Nephron (organoid): ENCODE data around the gene ERCC1.

Experiments used
- H3K27ac Mint-ChIP-seq, 3 experiments: 2 replicates each; pipeline ENCODE4 v1.8.0; 2020; ENCODE audit warnings: mixed read lengths in 3 of 3, mild to moderate bottlenecking in 2 of 3, moderate library complexity in 1 of 3
- H3K27me3 Mint-ChIP-seq: 2 replicates; pipeline ENCODE4 v1.8.0; 2021; ENCODE audit warnings: low read depth, mild to moderate bottlenecking, moderate library complexity, mixed read lengths
- H3K36me3 Mint-ChIP-seq: 2 replicates; pipeline ENCODE4 v1.8.0; 2020; ENCODE audit warnings: low read depth, mixed read lengths
- H3K4me1 Mint-ChIP-seq: 2 replicates; pipeline ENCODE4 v1.8.0; 2020; ENCODE audit warnings: mixed read lengths
- H3K4me3 Mint-ChIP-seq, 3 experiments: 2 replicates each; pipeline ENCODE4 v1.8.0; 2020; ENCODE audit warnings: mild to moderate bottlenecking in 3 of 3, mixed read lengths in 3 of 3, moderate library complexity in 2 of 3
- H3K9me3 Mint-ChIP-seq: 2 replicates; pipeline ENCODE4 v1.8.0; 2020; ENCODE audit warnings: mixed read lengths
- CTCF ChIP-seq, 3 experiments: fragments of 200-600 bp; sonication (generic); IDR thresholded peaks; one replicate each; pipeline ENCODE4 v1.5.0; 2021; ENCODE audit warnings: antibody characterized with exemption in 3 of 3; ENCODE audit not compliant: unreplicated experiment in 3 of 3

ERCC1 gene

DNA sequence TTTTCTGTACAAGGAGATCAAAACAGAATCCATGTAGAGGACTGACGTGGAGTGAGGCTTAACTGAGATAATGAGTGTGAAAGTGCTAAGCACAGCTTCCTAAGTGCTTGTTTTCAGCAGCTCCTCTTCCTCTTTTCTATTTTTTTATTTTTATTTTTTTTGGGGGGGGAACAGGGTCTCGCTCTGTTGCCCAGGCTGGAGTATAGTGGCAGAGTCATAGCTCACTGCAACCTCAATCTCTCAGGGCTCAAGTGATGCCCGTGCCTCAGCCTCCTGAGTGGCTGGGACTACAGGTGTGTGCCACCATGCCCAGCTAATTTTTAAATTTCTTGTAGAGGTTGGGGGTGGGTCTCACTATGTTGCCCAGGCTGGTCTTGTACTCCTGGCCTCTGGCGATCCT lies 38.5 kb upstream of the ERCC1 start:
- no peaks in the 10 kb centered on the region for H3K36me3 Mint-ChIP-seq
- no peak overlapping the region for H3K27ac Mint-ChIP-seq
- H3K27me3 Mint-ChIP-seq, result peaks cover 23% of the 10 kb centered on the region
- no peak for TF ChIP-seq CTCF (IDR thresholded peaks at IDR 0.05; ENCODE audit: unreplicated experiment in 3 of 3)
- H3K4me3 Mint-ChIP-seq, result no peak overlapping the region
- no peaks in the 10 kb centered on the region for H3K4me1 Mint-ChIP-seq
- H3K9me3 Mint-ChIP-seq, result no peaks in the 10 kb centered on the region

DNA sequence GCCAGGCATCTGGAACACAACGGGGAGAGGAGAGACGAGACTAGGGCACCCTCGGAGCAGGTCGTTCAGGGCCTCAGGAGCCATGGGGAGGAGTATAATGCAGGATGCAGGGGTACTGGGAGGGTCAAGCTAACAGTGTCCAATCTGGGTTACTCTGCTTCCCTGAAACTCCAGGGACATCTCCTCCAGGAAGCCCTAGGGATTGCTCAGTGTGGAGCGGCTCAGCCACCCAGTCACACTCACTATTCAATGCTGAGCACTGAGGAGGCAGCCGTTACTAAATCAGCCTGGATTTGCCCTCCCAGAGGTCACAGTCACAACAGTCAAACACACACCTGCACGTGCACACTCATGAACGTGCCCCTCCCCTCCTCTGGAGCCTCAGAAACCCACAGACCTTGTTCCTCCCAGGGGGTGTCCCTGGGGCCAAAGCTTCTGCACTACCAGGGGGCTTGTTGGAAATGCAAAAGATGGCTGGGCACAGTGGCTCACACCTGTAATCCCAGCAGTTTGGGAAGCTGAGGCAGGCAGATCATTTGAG lies 37.2 kb upstream of the ERCC1 start:
- Mint-ChIP-seq H3K36me3 (no peaks in the 10 kb centered on the region), H3K27me3 (peaks cover 20% of the 10 kb centered on the region), H3K27ac (no peak overlapping the region)

DNA sequence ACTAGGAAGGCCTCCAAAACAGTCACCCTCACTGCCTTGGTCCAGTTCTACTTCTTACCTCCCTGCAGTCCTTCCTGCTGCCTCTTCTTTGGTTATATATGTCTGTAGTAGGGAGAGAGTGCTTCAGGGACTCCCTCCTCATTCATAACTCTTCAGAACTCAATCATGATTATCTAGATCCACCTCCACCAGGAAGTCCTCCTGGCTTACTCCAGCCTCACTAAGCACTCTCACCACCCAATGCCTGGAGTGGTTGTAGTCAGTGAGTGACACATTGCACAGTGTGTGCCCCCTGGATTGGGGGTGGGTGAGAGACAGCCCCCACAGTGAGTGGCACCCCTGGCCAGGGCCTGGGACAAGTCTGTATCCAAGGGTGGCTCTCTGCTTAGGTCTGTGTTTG lies 34.1 kb upstream of the ERCC1 start:
- TF ChIP-seq CTCF (IDR thresholded peaks at IDR 0.05; ENCODE audit: unreplicated experiment in 3 of 3), result no peak
- H3K36me3 Mint-ChIP-seq, result no peaks in the 10 kb centered on the region
- H3K4me3 Mint-ChIP-seq, result no peak overlapping the region
- H3K9me3 Mint-ChIP-seq, result no peaks in the 10 kb centered on the region
- H3K27ac Mint-ChIP-seq, result peak overlapping the region in 2 of 3 experiments; percentile 29 to 42
- H3K27me3 Mint-ChIP-seq, result peaks cover 12% of the 10 kb centered on the region
- H3K4me1 Mint-ChIP-seq, result peaks cover 22% of the 10 kb centered on the region

More for the DNA sequence above, 37.2 kb upstream of the ERCC1 start:
- no peak for TF ChIP-seq CTCF (IDR thresholded peaks at IDR 0.05; ENCODE audit: unreplicated experiment in 3 of 3)
- no peak overlapping the region for H3K4me3 Mint-ChIP-seq
- peaks cover 6% of the 10 kb centered on the region for H3K4me1 Mint-ChIP-seq
- no peaks in the 10 kb centered on the region for H3K9me3 Mint-ChIP-seq

DNA sequence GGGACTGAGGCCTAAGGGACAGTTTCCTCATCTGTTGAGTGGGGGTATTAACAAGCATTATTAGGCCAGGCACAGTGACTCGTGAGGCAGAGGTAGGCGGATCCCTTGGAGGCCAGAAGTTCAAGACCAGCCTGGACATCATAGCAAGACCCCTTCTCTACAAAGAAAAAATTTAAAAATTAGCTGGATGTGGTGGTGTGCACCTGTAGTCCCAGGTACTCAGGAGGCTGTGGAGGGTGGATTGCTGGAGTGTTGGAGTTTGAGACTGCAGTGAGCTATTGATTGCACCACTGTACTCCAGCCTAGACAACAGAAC lies 32.7 kb upstream of the ERCC1 start:
- Mint-ChIP-seq H3K27me3 (peaks cover 21% of the 10 kb centered on the region), H3K9me3 (no peaks in the 10 kb centered on the region), H3K36me3 (no peaks in the 10 kb centered on the region), H3K4me3 (no peak overlapping the region), H3K4me1 (peaks cover 31% of the 10 kb centered on the region), H3K27ac (peak overlapping the region; percentile 78 to 91 (median 85))
- no peak for TF ChIP-seq CTCF (IDR thresholded peaks at IDR 0.05; ENCODE audit: unreplicated experiment in 3 of 3)

DNA sequence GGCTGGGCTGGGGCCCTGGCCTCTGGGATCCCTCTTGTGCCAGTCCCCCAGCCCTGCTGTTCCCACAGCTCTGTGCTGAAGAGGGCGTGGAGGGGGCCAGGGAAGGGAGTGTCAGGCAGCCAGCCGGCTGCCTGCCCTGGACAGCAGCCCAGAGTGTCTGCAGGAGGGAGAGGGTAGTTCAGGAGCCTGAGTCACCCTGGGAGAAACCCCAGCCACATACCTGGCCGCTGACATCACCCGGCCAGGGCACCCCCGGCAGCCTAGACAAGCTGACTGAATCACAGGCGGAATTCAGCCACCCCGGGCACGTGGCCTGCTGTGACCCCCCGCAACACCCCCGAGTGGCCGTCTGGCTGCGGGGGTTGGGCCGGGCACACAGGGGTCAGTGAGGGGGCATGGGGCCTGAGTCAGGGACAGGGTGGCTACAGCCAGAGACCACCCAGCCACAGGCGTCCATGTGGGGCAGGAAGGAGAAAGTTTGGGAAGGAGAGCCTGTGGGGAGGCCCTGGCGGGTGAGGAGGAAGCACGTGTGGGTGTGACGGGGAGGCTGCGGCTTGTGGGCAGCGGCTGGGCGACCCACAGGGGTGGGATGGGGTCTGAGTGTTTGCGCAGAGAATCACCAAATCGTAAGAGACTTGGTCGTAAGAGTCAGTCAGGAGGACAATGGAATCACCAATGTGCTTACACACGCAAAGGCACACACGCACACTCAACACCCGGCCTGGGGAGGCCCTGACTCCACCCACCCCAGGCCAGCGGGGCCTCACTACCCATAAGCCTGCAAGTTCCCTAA lies 32.2 kb upstream of the ERCC1 start:
- Mint-ChIP-seq H3K4me1 (peaks cover 35% of the 10 kb centered on the region), H3K9me3 (no peaks in the 10 kb centered on the region), H3K27me3 (peaks cover 19% of the 10 kb centered on the region), H3K27ac (peak overlapping the region; percentile 78 to 91 (median 85)), H3K4me3 (peak overlapping the region; percentile 17 to 56 (median 49)), H3K36me3 (no peaks in the 10 kb centered on the region)
- TF ChIP-seq CTCF (IDR thresholded peaks at IDR 0.05; ENCODE audit: unreplicated experiment in 3 of 3), result no peak
